CD4-positive, alpha-beta T cell treated with Interleukin-12 subunit alpha and Interleukin-12 subunit beta, for 1 hour (primary cell): Measurements from ENCODE around the gene HIPK1.
"Not testable (repeated sequence)": the region's sequence is repeated elsewhere in the genome, so short reads cannot be mapped to it uniquely, and the experiment has no call there.

Experiments used
- DNase-seq: peaks from one replicate; pipeline ENCODE4 v3.0.0-alpha.2; 2020

The HIPK1 gene

DNA sequence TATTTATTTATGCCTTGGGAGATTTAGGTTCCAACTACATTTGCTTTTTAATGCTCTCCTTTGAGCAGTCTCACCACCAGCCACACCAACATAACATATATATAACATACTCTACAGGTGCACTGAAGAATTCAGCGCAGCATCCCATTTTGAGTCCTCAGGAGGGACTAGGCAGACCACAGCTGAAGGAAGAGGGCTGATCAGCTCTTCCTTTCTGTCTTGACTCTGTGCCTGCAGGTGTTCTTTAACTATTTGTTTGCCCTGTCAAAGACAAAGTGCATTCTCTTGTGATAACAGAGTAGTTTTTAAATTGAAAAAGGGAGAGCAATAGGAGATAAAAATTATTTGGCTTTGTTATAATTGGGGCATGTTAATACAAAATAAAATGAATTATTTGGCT is 17.0 kb downstream of the HIPK1 start:
- DNase-seq: no peak

DNA sequence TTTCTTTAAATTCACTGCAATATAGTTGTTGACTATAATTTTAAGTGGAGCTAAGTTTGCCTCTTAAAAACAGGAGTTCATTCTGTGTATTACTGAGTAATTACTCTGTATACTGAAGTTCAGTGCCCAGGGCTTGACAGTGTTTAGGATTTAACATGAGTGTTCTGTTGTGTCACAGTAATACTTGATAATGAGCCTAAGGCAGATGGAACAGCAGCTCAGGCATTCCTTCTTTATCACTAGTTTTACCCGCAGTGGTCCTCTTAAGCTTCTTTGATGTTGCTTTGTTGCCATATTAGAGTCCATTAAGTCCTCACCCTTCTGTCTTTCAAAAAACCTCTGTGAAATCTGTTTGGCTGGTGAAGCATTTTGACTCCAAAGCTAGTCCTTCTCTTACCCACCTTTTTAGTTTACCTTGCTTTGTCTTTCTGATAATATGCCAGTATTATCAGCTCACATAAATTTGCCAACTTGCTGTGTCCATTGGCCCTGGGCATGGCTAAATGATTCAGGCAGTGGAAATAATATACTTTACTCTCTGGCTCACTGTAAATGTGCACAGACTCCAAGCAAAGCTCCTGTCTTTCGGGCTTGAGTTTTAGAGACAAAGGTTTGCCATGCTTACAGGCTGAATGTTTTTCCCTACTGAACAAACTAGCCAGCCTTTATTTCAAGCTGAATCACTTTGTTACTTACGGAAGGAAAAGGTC is 17.7 kb downstream of the HIPK1 start:
- DNase-seq: no peak

- peak; percentile 34 for DNase-seq
Measured at GRCh38 chr1:113947388-113948107, 18.4 kb downstream of the HIPK1 start.

DNA sequence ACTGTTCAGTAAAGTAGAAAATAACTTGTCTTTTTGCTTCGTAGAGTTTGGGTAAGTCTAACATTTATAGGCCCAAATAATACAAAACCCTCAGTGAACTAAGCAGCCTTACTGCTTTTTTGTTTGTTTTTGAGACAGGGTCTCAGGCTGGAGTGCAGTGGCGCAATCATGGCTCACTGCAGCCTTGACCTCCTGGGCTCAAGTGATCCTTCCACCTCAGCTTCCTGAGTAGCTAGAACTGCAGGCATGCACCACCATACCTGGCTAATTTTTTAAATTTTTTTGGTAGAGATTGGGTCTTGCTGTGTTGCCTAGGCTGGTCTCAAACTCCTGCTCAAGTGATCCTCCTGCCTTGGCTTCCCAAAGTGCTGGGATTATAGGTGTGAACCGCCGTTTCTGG is 19.0 kb downstream of the HIPK1 start:
- not testable (repeated sequence) for DNase-seq

GRCh38 chr1:113949007-113949406 is 19.9 kb downstream of the HIPK1 start:
- peak; percentile 44 for DNase-seq

DNA sequence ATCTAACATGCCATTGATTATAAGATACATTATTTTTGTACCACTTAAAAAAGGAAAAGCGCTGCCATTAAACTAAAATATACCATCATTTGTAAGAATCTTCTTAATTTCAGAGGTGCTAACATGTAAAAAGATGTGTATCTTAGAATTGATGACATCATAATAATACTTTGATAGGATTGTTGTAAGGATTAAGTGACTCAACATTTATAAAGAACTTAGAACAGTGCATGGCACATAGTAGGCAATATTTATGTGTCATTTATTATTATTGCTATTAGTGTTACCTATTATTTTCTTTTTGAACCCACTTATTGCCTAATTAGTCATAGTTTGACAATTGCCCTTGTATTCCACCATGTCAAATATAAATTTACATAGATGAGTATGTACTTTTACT is 21.8 kb downstream of the HIPK1 start:
- no peak for DNase-seq

DNA sequence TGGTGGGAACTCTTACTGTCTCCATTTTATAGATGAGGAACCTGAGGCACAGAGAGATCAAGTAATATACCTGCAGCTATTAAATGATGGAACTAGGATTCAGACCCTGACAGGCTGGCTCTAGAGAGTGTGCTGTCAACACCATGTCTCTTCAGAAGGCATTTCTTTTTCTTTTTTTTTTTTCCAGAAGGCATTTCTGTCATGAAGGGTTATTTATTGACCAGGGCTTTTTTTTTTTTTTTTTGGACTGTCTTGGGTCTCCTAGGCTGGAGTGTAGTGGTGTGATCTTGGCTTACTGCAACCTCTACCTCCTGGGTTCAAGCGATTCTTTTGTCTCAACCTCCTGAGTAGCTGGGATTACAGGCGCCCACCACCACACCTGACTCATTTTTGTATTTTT is 22.6 kb downstream of the HIPK1 start:
- DNase-seq: no peak

DNA sequence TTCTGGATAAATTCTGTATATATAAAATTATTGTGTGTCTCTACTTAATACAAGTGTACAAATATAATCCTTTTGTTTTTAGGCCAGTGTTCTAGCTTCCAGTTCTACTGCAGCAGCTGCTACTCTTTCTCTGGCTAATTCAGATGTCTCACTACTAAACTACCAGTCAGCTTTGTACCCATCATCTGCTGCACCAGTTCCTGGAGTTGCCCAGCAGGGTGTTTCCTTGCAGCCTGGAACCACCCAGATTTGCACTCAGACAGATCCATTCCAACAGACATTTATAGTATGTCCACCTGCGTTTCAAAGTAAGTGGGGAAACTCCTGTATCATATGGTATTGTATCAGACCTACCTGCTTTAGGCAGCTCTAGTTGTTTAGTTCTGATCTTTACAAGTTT is 28.9 kb downstream of the HIPK1 start:
- DNase-seq: no peak

- no peak for DNase-seq
Measured at GRCh38 chr1:113958691-113959090, 29.6 kb downstream of the HIPK1 start.

DNA sequence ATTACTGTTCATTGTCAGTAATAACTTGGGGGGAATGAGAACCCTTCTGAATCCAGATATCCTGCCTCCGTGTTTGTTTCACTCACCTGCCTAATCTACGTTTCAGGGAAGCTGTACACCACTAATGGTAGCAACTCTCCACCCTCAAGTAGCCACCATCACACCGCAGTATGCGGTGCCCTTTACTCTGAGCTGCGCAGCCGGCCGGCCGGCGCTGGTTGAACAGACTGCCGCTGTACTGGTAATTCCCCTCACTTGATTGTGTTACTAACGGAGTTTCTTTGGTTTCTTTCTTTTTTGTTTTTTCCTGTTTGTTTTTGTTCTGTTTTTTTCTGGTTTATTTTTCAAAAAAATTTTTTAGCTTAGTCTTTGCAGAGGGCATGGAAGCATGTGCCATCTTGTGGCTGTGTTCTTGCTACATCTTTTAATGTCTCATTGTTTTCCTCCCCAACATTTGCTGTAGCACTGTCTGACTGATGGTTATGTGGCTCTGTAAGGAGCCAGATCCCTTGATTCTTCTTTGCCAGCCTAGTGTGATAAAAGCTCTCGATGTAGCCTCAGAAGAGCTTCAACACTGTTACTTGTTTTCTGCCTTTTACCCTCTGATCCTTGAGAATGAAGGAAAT is 34.3 kb downstream of the HIPK1 start:
- DNase-seq: no peak

- no peak for DNase-seq
Measured at GRCh38 chr1:113965703-113966412, 36.7 kb downstream of the HIPK1 start.

GRCh38 chr1:113972954-113973353 is 43.8 kb downstream of the HIPK1 start:
- no peak for DNase-seq

DNA sequence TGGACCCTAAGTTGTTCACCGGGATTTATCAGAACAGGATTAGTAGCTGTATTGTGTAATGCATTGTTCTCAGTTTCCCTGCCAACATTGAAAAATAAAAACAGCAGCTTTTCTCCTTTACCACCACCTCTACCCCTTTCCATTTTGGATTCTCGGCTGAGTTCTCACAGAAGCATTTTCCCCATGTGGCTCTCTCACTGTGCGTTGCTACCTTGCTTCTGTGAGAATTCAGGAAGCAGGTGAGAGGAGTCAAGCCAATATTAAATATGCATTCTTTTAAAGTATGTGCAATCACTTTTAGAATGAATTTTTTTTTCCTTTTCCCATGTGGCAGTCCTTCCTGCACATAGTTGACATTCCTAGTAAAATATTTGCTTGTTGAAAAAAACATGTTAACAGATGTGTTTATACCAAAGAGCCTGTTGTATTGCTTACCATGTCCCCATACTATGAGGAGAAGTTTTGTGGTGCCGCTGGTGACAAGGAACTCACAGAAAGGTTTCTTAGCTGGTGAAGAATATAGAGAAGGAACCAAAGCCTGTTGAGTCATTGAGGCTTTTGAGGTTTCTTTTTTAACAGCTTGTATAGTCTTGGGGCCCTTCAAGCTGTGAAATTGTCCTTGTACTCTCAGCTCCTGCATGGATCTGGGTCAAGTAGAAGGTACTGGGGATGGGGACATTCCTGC is 46.2 kb downstream of the HIPK1 start:
- peak; percentile 27 for DNase-seq

- DNase-seq: no peak
Measured at GRCh38 chr1:113976609-113977278, 47.6 kb downstream of the HIPK1 start.

DNA sequence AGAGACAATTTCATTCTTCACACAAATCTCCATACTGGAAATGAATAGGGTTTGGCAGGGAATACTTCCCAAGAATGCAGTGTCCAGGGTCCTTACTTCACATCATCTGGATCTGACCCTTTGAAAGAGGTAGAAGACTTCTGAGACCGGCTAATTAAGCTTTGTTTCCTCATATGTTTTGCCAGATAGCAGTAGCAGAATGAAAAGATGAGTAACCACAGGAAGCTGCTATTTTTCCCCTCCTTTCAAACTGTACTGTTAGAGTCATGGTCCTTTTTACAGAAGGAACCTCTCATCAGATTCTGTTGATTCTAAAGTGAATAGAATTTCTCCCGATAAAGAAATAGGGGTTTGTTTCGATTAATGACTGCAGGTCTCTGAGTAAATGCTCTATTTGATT is 48.8 kb downstream of the HIPK1 start:
- DNase-seq: no peak

- peak; percentile 49 for DNase-seq
Measured at GRCh38 chr1:113978863-113979702, 50.0 kb downstream of the HIPK1 start, which contains the start of gene OLFML3. OLFML3 (plus strand) TSS chr1:113979474; CDS start chr1:113979517, 43 bp downstream.

DNA sequence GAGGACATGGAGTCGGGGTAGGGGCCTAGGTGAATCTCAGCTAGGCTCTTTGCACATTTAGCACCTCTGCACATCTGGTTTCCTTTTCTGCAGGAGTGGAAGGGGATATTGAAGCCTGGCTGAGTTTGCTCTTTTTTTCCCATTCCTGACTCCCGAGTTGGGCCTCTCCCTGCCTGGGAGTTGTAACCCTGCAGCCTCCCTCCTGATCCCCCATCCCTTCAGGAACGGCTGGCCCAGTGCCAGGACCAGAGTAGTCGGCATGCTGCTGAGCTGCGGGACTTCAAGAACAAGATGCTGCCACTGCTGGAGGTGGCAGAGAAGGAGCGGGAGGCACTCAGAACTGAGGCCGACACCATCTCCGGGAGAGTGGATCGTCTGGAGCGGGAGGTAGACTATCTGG is 51.0 kb downstream of the HIPK1 start:
- DNase-seq: no peak

DNA sequence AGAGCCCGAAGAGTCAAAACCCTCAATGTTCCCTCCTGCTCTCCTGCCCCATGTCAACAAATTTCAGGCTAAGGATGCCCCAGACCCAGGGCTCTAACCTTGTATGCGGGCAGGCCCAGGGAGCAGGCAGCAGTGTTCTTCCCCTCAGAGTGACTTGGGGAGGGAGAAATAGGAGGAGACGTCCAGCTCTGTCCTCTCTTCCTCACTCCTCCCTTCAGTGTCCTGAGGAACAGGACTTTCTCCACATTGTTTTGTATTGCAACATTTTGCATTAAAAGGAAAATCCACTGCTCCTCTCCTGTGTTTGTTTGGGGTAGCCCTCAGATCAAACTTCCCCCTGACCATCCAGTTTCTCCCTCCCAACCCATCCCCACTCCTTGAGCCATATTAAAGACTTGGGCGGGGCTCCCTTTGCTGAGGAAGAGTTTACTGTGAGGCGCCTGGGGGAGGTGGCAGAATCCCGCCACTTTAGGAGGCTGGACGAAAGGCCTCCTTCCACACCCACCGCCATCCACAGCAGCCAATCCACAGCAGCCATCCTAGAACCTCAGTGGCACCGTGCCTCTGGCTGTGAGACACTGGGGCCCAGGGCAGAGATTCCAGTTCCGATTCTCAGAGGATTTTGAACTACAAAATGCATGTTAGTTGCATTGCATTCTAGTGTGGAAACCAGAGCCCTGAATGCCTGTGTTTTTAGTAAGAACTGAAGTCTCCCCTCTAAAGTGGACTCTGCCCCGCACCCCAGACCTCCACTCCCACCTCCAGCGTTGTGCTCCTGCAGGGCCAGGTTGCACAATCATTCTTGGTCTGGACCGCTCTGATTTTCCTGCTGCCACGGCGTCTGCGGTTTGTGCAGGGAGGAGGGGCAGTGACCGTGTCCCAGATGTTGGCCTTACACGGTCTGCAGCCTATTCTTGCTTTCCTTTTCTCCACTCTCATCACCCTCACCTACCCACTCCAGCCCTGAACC is 53.1 kb downstream of the HIPK1 start:
- no peak for DNase-seq

- no peak for DNase-seq
Measured at GRCh38 chr1:113982949-113983348, 53.8 kb downstream of the HIPK1 start.

- no peak for DNase-seq
Measured at GRCh38 chr1:113983391-113983790, 54.3 kb downstream of the HIPK1 start.
